ENCODE data around the gene MARCKSL1. TPM values are rescaled to one million over a fixed set of nuclear protein-coding genes. Genes with fewer than 3 reads are reported as not detected.

Gene MARCKSL1
- total and polyA plus RNA-seq, 2 of the 13 experiments (the other 11 are each of a cell fraction or from before 2014, with no cell fraction given), result 81.9 to 155 TPM

- FAIRE-seq (no peak), ATAC-seq (no peak), DNase-seq (ENCODE audit: low spot score) (no peak)
- intact Hi-C loops (cut with micrococcal nuclease; ENCODE audit: unreplicated experiment), result no loop called here
- Histone ChIP-seq H3K27me3 (ENCODE audit: control insufficient read depth in 1 of 2, insufficient read depth in 2 of 2, low read length in 2 of 2) (no peaks in the 10 kb centered on the region), H3K79me2 (ENCODE audit: insufficient read depth, low read length) (no peaks in the 10 kb centered on the region), H3K4me3 (replicated peaks in 1 of 3; ENCODE audit: insufficient read depth in 1 of 3, low read depth in 2 of 3, low read length in 3 of 3) (no peak overlapping the region), H4K20me1 (ENCODE audit: insufficient read depth, low read length) (no peaks in the 10 kb centered on the region), H3K9ac (ENCODE audit: insufficient read depth, low read depth, low read length) (no peak overlapping the region), H3K4me1 (ENCODE audit: insufficient read depth, low read length) (peaks cover 47% of the 10 kb centered on the region), H3K9me3 (ENCODE audit: low read length) (no peaks in the 10 kb centered on the region), H3K27ac (ENCODE audit: extremely low read length, insufficient read depth, low read length) (no peak overlapping the region), H3K4me2 (ENCODE audit: low read depth, low read length) (no peak overlapping the region), H2AFZ (ENCODE audit: low read length) (no peak overlapping the region), H3K36me3 (replicated peaks in 1 of 2; ENCODE audit: control insufficient read depth in 1 of 2, insufficient read depth in 2 of 2, low read length in 2 of 2) (0 out of 5 replicates have a peak, but pooled peaks cover 0 to 3% of the 10 kb centered on the region in 2 experiments)
- ChIA-PET CTCF (ENCODE audit: low intra/inter-chr PET ratio, low total read pairs) (no interaction called here), POLR2A (no interaction called here)
- WGBS (ENCODE audit: low lambda C conversion rate), result 94% methylated on average over 1 of the region's 1 CpG
- no TSS peak for BruUV-seq (replicated peaks)
- in situ Hi-C loops (cut with HindIII; ENCODE audit: extremely low pct_ligation_motif_present, low pct_unique_long_range_greater_than_20kb), result no loop called here
- TF ChIP-seq ZNF24 (IDR thresholded peaks at IDR 0.05), result no peak
- no peak for TF ChIP-seq ZMYM2 (CRISPR knock-in tag; IDR thresholded peaks at IDR 0.05)
- TF ChIP-seq CSRNP1 (CRISPR knock-in tag; IDR thresholded peaks at IDR 0.05), result no peak
- no peak for TF ChIP-seq ZKSCAN5 (CRISPR knock-in tag; IDR thresholded peaks at IDR 0.05)
- no peak for TF ChIP-seq ZNF414 (CRISPR knock-in tag; IDR thresholded peaks at IDR 0.05)
- TF ChIP-seq TEAD2 (CRISPR knock-in tag; IDR thresholded peaks at IDR 0.05), result no peak
- no peak for TF ChIP-seq SAFB2 (CRISPR knock-in tag; IDR thresholded peaks at IDR 0.05; ENCODE audit: borderline replicate concordance, low read depth)
- TF ChIP-seq NFATC3 (CRISPR knock-in tag; IDR thresholded peaks at IDR 0.05), result no peak
- TF ChIP-seq REST (IDR thresholded peaks at IDR 0.05; ENCODE audit: borderline replicate concordance in 1 of 2, low read depth in 1 of 2, low read length in 2 of 2), result no peak
- no peak for TF ChIP-seq SMARCC2 (IDR thresholded peaks at IDR 0.05)
- TF ChIP-seq NPAS2 (CRISPR knock-in tag; IDR thresholded peaks at IDR 0.05; ENCODE audit: borderline replicate concordance), result no peak
- no peak for TF ChIP-seq ZNF790 (CRISPR knock-in tag; IDR thresholded peaks at IDR 0.05; ENCODE audit: borderline replicate concordance)
These were observed 20.4 kb upstream of the MARCKSL1 start for GRCh38 chr1:32356478-32356877.

Measured in HepG2 (cell line).